HepG2 (cell line): ENCODE data around the gene ATP2A3. TPM values are rescaled to one million over a fixed set of nuclear protein-coding genes. Genes with fewer than 3 reads are reported as not detected.

ENCODE experiments used
- ATAC-seq: fragments of 200-7000 bp; cut with Tn5 transposase; 3 replicates; pipeline ENCODE4 v1.9.1; 2020; ENCODE audit warnings: mild to moderate bottlenecking, moderate library complexity
- BruUV-seq: library from RNA; stranded (reverse); fragments of 400-500 nt; replicated peaks from 2 replicates; lab custom pipeline; 2021; lab: Mats Ljungman, UMichigan
- CTCF ChIA-PET: fragments of 300-600 bp; formaldehyde crosslinking; extraction: SDS; loops from one replicate; lab custom pipeline; 2021; ENCODE audit warnings: low total read pairs, inconsistent platforms, low intra/inter-chr PET ratio; lab: Yijun Ruan, JAX
- POLR2A ChIA-PET: fragments of 350-600 bp; sonication (Branson Sonifier 250); formaldehyde crosslinking; loops from one replicate; lab custom pipeline; 2020; ENCODE audit warnings: antibody characterized with exemption, inconsistent platforms; lab: Yijun Ruan, JAX
- DNase-seq: peaks from one replicate; pipeline ENCODE4 v3.0.0-alpha.2; 2015; ENCODE audit warnings: low spot score
- FAIRE-seq: peaks from 3 replicates; lab custom pipeline; 2011; peaks lifted over from hg19 to GRCh38; lab: Jason Lieb, UNC
- H2AFZ ChIP-seq: one replicate; pipeline ENCODE4 v1.6.1; 2011; ENCODE audit warnings: low read length, inconsistent platforms
- H3K27ac ChIP-seq: fragments of 300-600 bp; 3 replicates; pipeline ENCODE4 v1.8.0; 2011; ENCODE audit warnings: mixed run types, mild to moderate bottlenecking, mixed read lengths, low read length, inconsistent platforms; ENCODE audit not compliant: insufficient read depth; ENCODE audit errors: extremely low read length
- H3K27me3 ChIP-seq, 2 experiments: fragments of 200-600 bp in 1 of 2; 2 replicates in 1 of 2; 3 replicates in 1 of 2; pipeline versions ENCODE4 v1.6.0 to v1.8.0; 2011; ENCODE audit warnings: low read length in 2 of 2, mild to moderate bottlenecking in 2 of 2, moderate library complexity in 2 of 2, inconsistent platforms in 1 of 2; ENCODE audit not compliant: insufficient read depth in 2 of 2, control insufficient read depth in 1 of 2
- H3K36me3 ChIP-seq, 2 experiments: fragments of 200-600 bp in 1 of 2; replicated peaks in 1 of 2; 2 replicates in 1 of 2; 3 replicates in 1 of 2; pipeline versions ENCODE4 v1.5.1 to v1.8.0; 2011; ENCODE audit warnings: low read length in 2 of 2, inconsistent platforms in 1 of 2; ENCODE audit not compliant: insufficient read depth in 2 of 2, control insufficient read depth in 1 of 2
- H3K4me1 ChIP-seq: 2 replicates; pipeline ENCODE4 v1.5.1; 2012; ENCODE audit warnings: low read length, inconsistent platforms; ENCODE audit not compliant: insufficient read depth
- H3K4me2 ChIP-seq: 2 replicates; pipeline ENCODE4 v1.6.0; 2011; ENCODE audit warnings: low read depth, low read length, inconsistent platforms
- H3K4me3 ChIP-seq, 3 experiments: fragments of 200-600 bp in 1 of 3; sonication (generic), shearing (Covaris generic) in 1 of 3; replicated peaks in 1 of 3; 2 replicates each; pipeline ENCODE4 v1.5.1; 2011 to 2016; ENCODE audit warnings: low read length in 3 of 3, inconsistent platforms in 2 of 3, low read depth in 2 of 3, mild to moderate bottlenecking in 2 of 3, control low read depth in 1 of 3, mixed read lengths in 1 of 3; ENCODE audit not compliant: insufficient read depth in 1 of 3
- H3K79me2 ChIP-seq: one replicate; pipeline ENCODE4 v1.6.1; 2011; ENCODE audit warnings: low read length, inconsistent platforms; ENCODE audit not compliant: insufficient read depth
- H3K9ac ChIP-seq: 2 replicates; pipeline ENCODE4 v1.6.0; 2011; ENCODE audit warnings: mild to moderate bottlenecking, low read depth, low read length, inconsistent platforms; ENCODE audit not compliant: insufficient read depth
- H3K9me3 ChIP-seq: 2 replicates; pipeline ENCODE4 v1.5.1; 2012; ENCODE audit warnings: mild to moderate bottlenecking, low read length
- H4K20me1 ChIP-seq: 2 replicates; pipeline ENCODE4 v1.6.0; 2011; ENCODE audit warnings: inconsistent platforms, mild to moderate bottlenecking, low read length, moderate library complexity; ENCODE audit not compliant: insufficient read depth
- EHMT2 ChIP-seq: fragments of 200-600 bp; sonication (generic); IDR thresholded peaks from 2 replicates; pipeline ENCODE4 v1.7.0; 2017; ENCODE audit warnings: antibody characterized with exemption, low read depth, low read length, borderline replicate concordance
- FOXJ3 ChIP-seq: sonication (generic); formaldehyde crosslinking; IDR thresholded peaks from 2 replicates; pipeline ENCODE4 v1.4.0; 2020; ENCODE audit warnings: missing genetic modification reagents, mild to moderate bottlenecking, borderline replicate concordance
- HDAC2 ChIP-seq: sonication (generic); formaldehyde crosslinking; IDR thresholded peaks from 2 replicates; pipeline ENCODE4 v1.4.0; 2020; ENCODE audit warnings: missing genetic modification reagents
- NFRKB ChIP-seq: fragments of 450-650 bp; IDR thresholded peaks from 2 replicates; pipeline ENCODE4 v1.6.1; 2017
- ZNF235 ChIP-seq: sonication (generic); formaldehyde crosslinking; IDR thresholded peaks from 2 replicates; pipeline ENCODE4 v1.8.1; 2023; ENCODE audit warnings: mild to moderate bottlenecking, missing genetic modification reagents, borderline replicate concordance
- WGBS: methylation state at CpG from one replicate; pipeline ENCODE4 v1.1.6; 2017; ENCODE audit warnings: low lambda C conversion rate; 5-methylcytosine and 5-hydroxymethylcytosine counted together
- in situ Hi-C: cut with HindIII; loops from 2 replicates; pipeline ENCODE4 v1.10.0; 2017; ENCODE audit warnings: low pct_unique_long_range_greater_than_20kb; ENCODE audit not compliant: extremely low pct_ligation_motif_present
- intact Hi-C: fragments of 100-400 bp; cut with micrococcal nuclease; formaldehyde crosslinking; loops from one replicate; pipeline ENCODE4 v1.10.0; 2022; ENCODE audit not compliant: unreplicated experiment
- polyA plus RNA-seq, 8 experiments: library from polyadenylated mRNA; depleted of rRNA in 3 of 8; stranded (reverse) in 7 of 8; unstranded in 1 of 8; fragments of >200 nt; fragmentation: Illumina TruSeq in 4 of 8; extraction: Trizol in 4 of 8; gene quantifications; 2 replicates each; pipeline versions ENCODE4 v1.2.1 to v1.2.3, GENCODE V29; 2011 to 2016; ENCODE audit warnings: low read depth in 4 of 8, missing spikeins in 1 of 8, mixed read lengths in 1 of 8; ENCODE audit not compliant: insufficient read depth in 1 of 8
- total RNA-seq, 5 experiments: library from RNA; depleted of rRNA; stranded (reverse); fragments of >200 nt; fragmentation: Illumina TruSeq; extraction: Trizol; gene quantifications; 2 replicates each; pipeline ENCODE4 v1.2.3, GENCODE V29; 2016; ENCODE audit warnings: low read depth in 1 of 5
- TF ChIP-seq, protein P1 (sequence below): sonication (generic); formaldehyde crosslinking; IDR thresholded peaks from 2 replicates; pipeline ENCODE4 v1.9.0; 2021; ENCODE audit warnings: missing genetic modification reagents, borderline replicate concordance
- TF ChIP-seq, protein P2 (sequence below): sonication (generic); formaldehyde crosslinking; IDR thresholded peaks from 2 replicates; pipeline ENCODE4 v1.5.1; 2020; ENCODE audit warnings: mild to moderate bottlenecking, missing genetic modification reagents, borderline replicate concordance
- TF ChIP-seq, protein P3 (sequence below): sonication (generic); formaldehyde crosslinking; IDR thresholded peaks from 2 replicates; pipeline ENCODE4 v1.4.0; 2020; ENCODE audit warnings: missing genetic modification reagents
- TF ChIP-seq, protein P4 (sequence below): sonication (generic); formaldehyde crosslinking; IDR thresholded peaks from 2 replicates; pipeline ENCODE4 v1.8.1; 2023; ENCODE audit warnings: mild to moderate bottlenecking, missing genetic modification reagents

ATP2A3 gene
- total and polyA plus RNA-seq, 2 of the 13 experiments (the other 11 are each of a cell fraction or from before 2014, with no cell fraction given) = 0.07 TPM; not detected in 1

DNA sequence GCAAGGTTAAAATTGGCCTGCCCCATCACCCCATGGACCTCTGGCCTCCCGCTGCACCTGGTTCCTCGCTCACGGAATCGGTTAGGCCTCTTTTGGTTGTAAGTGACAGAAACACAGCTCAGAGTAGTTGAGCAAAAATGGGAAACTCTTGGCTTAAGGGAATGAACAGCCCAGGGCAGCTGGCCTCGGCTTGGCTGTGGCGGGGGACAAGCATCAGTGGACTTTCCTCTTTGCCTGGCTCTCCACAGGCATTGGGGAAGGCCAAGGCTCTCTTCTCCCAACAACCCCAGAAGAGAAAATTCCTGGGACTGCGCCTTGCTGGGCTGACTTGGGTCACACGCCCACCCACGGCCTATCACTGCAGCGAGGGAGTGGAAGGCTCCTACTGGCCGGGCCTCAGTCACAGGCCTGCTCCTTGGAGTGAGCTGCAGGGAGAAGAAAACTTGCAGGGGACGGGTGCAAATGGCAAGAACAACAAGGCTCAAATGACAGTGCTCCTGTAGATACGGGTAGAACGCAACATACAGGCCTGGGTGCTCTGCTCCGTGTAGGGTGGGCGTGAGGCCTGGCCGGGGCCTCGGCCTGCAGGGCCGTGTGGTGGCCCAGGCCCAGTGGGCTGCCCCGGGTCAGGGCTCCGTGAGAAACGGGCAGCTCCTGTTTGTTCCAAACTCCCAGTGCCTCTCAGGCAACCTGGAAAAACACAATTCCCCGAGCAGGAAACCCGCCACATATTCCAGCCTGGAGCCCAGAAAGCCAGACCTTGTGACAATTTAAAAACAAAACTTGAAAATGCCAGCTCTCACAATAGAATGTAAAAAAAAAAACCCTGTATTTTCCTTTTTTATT lies 25.0 kb upstream of the ATP2A3 start:
- Histone ChIP-seq H4K20me1 (no peaks in the 10 kb centered on the region), H3K9ac (no peak overlapping the region), H3K27me3 (peaks cover 1 to 30% of the 10 kb centered on the region in 2 experiments), H3K79me2 (no peaks in the 10 kb centered on the region), H2AFZ (no peak overlapping the region), H3K4me2 (no peak overlapping the region), H3K4me1 (peaks cover 40% of the 10 kb centered on the region), H3K4me3 (no peak overlapping the region), H3K36me3 (no peaks in the 10 kb centered on the region), H3K9me3 (no peaks in the 10 kb centered on the region), H3K27ac (no peak overlapping the region)
- peak; percentile 19; the same call in 1 of the 3 replicates for ATAC-seq
- CTCF ChIA-PET = no interaction called here
- no peak for FAIRE-seq
- WGBS = 64% methylated on average over 13 of the region's 24 CpGs
- in situ Hi-C loops (no loop called here), intact Hi-C loops (no loop called here)
- DNase-seq = no peak
- no TSS peak for BruUV-seq
- POLR2A ChIA-PET = interaction anchor here (1.7 kb wide), 1 partner anchor 15 kb away, joined by 4 read pairs; no protein-coding TSS in a partner anchor
- no peak for TF ChIP-seq ZNF235
- no peak for TF ChIP-seq NFRKB
- TF ChIP-seq, protein P1, sequence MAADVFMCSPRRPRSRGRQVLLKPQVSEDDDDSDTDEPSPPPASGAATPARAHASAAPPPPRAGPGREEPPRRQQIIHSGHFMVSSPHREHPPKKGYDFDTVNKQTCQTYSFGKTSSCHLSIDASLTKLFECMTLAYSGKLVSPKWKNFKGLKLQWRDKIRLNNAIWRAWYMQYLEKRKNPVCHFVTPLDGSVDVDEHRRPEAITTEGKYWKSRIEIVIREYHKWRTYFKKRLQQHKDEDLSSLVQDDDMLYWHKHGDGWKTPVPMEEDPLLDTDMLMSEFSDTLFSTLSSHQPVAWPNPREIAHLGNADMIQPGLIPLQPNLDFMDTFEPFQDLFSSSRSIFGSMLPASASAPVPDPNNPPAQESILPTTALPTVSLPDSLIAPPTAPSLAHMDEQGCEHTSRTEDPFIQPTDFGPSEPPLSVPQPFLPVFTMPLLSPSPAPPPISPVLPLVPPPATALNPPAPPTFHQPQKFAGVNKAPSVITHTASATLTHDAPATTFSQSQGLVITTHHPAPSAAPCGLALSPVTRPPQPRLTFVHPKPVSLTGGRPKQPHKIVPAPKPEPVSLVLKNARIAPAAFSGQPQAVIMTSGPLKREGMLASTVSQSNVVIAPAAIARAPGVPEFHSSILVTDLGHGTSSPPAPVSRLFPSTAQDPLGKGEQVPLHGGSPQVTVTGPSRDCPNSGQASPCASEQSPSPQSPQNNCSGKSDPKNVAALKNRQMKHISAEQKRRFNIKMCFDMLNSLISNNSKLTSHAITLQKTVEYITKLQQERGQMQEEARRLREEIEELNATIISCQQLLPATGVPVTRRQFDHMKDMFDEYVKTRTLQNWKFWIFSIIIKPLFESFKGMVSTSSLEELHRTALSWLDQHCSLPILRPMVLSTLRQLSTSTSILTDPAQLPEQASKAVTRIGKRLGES (CRISPR knock-in tag) = no peak
- no peak for TF ChIP-seq FOXJ3 (CRISPR knock-in tag)
- no peak for TF ChIP-seq EHMT2
- TF ChIP-seq HDAC2 = no peak
- TF ChIP-seq, protein P2, sequence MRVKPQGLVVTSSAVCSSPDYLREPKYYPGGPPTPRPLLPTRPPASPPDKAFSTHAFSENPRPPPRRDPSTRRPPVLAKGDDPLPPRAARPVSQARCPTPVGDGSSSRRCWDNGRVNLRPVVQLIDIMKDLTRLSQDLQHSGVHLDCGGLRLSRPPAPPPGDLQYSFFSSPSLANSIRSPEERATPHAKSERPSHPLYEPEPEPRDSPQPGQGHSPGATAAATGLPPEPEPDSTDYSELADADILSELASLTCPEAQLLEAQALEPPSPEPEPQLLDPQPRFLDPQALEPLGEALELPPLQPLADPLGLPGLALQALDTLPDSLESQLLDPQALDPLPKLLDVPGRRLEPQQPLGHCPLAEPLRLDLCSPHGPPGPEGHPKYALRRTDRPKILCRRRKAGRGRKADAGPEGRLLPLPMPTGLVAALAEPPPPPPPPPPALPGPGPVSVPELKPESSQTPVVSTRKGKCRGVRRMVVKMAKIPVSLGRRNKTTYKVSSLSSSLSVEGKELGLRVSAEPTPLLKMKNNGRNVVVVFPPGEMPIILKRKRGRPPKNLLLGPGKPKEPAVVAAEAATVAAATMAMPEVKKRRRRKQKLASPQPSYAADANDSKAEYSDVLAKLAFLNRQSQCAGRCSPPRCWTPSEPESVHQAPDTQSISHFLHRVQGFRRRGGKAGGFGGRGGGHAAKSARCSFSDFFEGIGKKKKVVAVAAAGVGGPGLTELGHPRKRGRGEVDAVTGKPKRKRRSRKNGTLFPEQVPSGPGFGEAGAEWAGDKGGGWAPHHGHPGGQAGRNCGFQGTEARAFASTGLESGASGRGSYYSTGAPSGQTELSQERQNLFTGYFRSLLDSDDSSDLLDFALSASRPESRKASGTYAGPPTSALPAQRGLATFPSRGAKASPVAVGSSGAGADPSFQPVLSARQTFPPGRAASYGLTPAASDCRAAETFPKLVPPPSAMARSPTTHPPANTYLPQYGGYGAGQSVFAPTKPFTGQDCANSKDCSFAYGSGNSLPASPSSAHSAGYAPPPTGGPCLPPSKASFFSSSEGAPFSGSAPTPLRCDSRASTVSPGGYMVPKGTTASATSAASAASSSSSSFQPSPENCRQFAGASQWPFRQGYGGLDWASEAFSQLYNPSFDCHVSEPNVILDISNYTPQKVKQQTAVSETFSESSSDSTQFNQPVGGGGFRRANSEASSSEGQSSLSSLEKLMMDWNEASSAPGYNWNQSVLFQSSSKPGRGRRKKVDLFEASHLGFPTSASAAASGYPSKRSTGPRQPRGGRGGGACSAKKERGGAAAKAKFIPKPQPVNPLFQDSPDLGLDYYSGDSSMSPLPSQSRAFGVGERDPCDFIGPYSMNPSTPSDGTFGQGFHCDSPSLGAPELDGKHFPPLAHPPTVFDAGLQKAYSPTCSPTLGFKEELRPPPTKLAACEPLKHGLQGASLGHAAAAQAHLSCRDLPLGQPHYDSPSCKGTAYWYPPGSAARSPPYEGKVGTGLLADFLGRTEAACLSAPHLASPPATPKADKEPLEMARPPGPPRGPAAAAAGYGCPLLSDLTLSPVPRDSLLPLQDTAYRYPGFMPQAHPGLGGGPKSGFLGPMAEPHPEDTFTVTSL = no peak
- TF ChIP-seq, protein P3, sequence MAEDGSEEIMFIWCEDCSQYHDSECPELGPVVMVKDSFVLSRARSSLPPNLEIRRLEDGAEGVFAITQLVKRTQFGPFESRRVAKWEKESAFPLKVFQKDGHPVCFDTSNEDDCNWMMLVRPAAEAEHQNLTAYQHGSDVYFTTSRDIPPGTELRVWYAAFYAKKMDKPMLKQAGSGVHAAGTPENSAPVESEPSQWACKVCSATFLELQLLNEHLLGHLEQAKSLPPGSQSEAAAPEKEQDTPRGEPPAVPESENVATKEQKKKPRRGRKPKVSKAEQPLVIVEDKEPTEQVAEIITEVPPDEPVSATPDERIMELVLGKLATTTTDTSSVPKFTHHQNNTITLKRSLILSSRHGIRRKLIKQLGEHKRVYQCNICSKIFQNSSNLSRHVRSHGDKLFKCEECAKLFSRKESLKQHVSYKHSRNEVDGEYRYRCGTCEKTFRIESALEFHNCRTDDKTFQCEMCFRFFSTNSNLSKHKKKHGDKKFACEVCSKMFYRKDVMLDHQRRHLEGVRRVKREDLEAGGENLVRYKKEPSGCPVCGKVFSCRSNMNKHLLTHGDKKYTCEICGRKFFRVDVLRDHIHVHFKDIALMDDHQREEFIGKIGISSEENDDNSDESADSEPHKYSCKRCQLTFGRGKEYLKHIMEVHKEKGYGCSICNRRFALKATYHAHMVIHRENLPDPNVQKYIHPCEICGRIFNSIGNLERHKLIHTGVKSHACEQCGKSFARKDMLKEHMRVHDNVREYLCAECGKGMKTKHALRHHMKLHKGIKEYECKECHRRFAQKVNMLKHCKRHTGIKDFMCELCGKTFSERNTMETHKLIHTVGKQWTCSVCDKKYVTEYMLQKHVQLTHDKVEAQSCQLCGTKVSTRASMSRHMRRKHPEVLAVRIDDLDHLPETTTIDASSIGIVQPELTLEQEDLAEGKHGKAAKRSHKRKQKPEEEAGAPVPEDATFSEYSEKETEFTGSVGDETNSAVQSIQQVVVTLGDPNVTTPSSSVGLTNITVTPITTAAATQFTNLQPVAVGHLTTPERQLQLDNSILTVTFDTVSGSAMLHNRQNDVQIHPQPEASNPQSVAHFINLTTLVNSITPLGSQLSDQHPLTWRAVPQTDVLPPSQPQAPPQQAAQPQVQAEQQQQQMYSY (CRISPR knock-in tag) = no peak
- TF ChIP-seq, protein P4, sequence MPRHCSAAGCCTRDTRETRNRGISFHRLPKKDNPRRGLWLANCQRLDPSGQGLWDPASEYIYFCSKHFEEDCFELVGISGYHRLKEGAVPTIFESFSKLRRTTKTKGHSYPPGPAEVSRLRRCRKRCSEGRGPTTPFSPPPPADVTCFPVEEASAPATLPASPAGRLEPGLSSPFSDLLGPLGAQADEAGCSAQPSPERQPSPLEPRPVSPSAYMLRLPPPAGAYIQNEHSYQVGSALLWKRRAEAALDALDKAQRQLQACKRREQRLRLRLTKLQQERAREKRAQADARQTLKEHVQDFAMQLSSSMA (CRISPR knock-in tag) = no peak
